Measurements from ENCODE around the gene WDFY1.

GRCh38 chr2:223934870-223935269, 10.3 kb downstream of the WDFY1 start:
- TF ChIP-seq CTCF (IDR thresholded peaks at IDR 0.05) (no peak), NR3C1 (CRISPR knock-in tag; conservative IDR thresholded peaks at IDR 0.05; ENCODE audit: low read depth) (no peak), MAX (CRISPR knock-in tag; IDR thresholded peaks at IDR 0.05) (no peak), KAT7 (CRISPR knock-in tag; IDR thresholded peaks at IDR 0.05; ENCODE audit: borderline replicate concordance) (no peak), JAZF1 (CRISPR knock-in tag; IDR thresholded peaks at IDR 0.05) (no peak), USF2 (CRISPR knock-in tag; IDR thresholded peaks at IDR 0.05) (no peak), ATF2 (CRISPR knock-in tag; IDR thresholded peaks at IDR 0.05; ENCODE audit: borderline replicate concordance, low read depth) (no peak), USF1 (CRISPR knock-in tag; IDR thresholded peaks at IDR 0.05) (no peak), ZBTB43 (CRISPR knock-in tag; IDR thresholded peaks at IDR 0.05) (no peak), CBFB (CRISPR knock-in tag; IDR thresholded peaks at IDR 0.05; ENCODE audit: low read depth) (no peak), ELF4 (CRISPR knock-in tag; IDR thresholded peaks at IDR 0.05; ENCODE audit: low read depth) (no peak), CREB1 (CRISPR knock-in tag; IDR thresholded peaks at IDR 0.05) (no peak), IRF1 (CRISPR knock-in tag; IDR thresholded peaks at IDR 0.05) (no peak)
